PC-9 (cell line): ENCODE results near the gene GRIN2D. TPM values are rescaled to one million over a fixed set of nuclear protein-coding genes. Genes with fewer than 3 reads are reported as not detected.
A peak's percentile ranks its signal among the peaks of the same experiment; 100 is the strongest.

Experiments
- BruUV-seq: library from RNA; stranded (reverse); fragments of 400-500 nt; replicated peaks from 2 replicates; lab custom pipeline; 2021; lab: Mats Ljungman, UMichigan
- CTCF ChIA-PET: fragments of 300-600 bp; sonication (Branson Sonifier 250); formaldehyde crosslinking; loops from one replicate; lab custom pipeline; 2022; ENCODE audit warnings: antibody characterized with exemption; lab: Charles Lee
- POLR2A ChIA-PET: fragments of 300-600 bp; sonication (Branson Sonifier 250); formaldehyde crosslinking; loops from one replicate; lab custom pipeline; 2022; ENCODE audit warnings: antibody characterized with exemption; ENCODE audit not compliant: unreplicated experiment; lab: Charles Lee
- DNase-seq, 2 experiments: peaks; one replicate each; pipeline versions ENCODE4 v3.0.0 to v3.0.0-alpha.2; 2015 to 2022; ENCODE audit warnings: mixed read lengths in 1 of 2
- H2AFZ ChIP-seq: fragments of 200-600 bp; sonication (generic); 2 replicates; pipeline ENCODE4 v1.8.1; 2017; ENCODE audit warnings: antibody characterized with exemption
- H3F3A ChIP-seq: fragments of 200-600 bp; sonication (generic); 2 replicates; pipeline ENCODE4 v1.8.1; 2017; ENCODE audit warnings: antibody characterized with exemption, mild to moderate bottlenecking, low read depth; ENCODE audit not compliant: insufficient read depth
- H3K27ac ChIP-seq: fragments of 200-600 bp; sonication (generic); 2 replicates; pipeline ENCODE4 v1.6.1; 2016; ENCODE audit warnings: mixed run types
- H3K27me3 ChIP-seq: fragments of 200-600 bp; sonication (generic); 2 replicates; pipeline ENCODE4 v1.6.1; 2016; ENCODE audit warnings: low read depth, mixed run types; ENCODE audit not compliant: insufficient read depth
- H3K36me3 ChIP-seq: fragments of 200-600 bp; sonication (generic); 2 replicates; pipeline ENCODE4 v1.6.1; 2016; ENCODE audit warnings: low read depth, mixed run types
- H3K4me1 ChIP-seq: fragments of 200-600 bp; sonication (generic); replicated peaks from 2 replicates; pipeline ENCODE4 v1.6.1; 2016; ENCODE audit warnings: mixed run types; ENCODE audit not compliant: insufficient read depth
- H3K4me2 ChIP-seq: fragments of 200-600 bp; sonication (generic); 2 replicates; pipeline ENCODE4 v1.6.1; 2017; ENCODE audit warnings: mixed run types
- H3K4me3 ChIP-seq: fragments of 200-600 bp; sonication (generic); 2 replicates; pipeline ENCODE4 v1.6.1; 2016; ENCODE audit warnings: mixed run types
- H3K79me2 ChIP-seq: fragments of 200-600 bp; sonication (generic); 2 replicates; pipeline ENCODE4 v1.6.1; 2017; ENCODE audit warnings: low read depth, mixed run types
- H3K9me2 ChIP-seq: fragments of 200-600 bp; sonication (generic); 2 replicates; pipeline ENCODE4 v1.8.1; 2017; ENCODE audit warnings: mild to moderate bottlenecking; ENCODE audit not compliant: insufficient read depth
- H3K9me3 ChIP-seq: fragments of 200-600 bp; sonication (generic); 2 replicates; pipeline ENCODE4 v1.8.1; 2016; ENCODE audit warnings: low read depth; ENCODE audit not compliant: insufficient read depth
- H4K20me1 ChIP-seq: fragments of 200-600 bp; sonication (generic); 2 replicates; pipeline ENCODE4 v1.8.1; 2017; ENCODE audit not compliant: insufficient read depth
- CTCF ChIP-seq: fragments of 200-600 bp; sonication (generic); conservative IDR thresholded peaks from 2 replicates; pipeline ENCODE4 v1.6.1; 2017; ENCODE audit warnings: mixed run types, antibody characterized with exemption, mild to moderate bottlenecking, moderate library complexity
- EZH2 ChIP-seq: fragments of 200-600 bp; sonication (generic); IDR thresholded peaks from 2 replicates; pipeline ENCODE4 v1.8.0; 2017; ENCODE audit warnings: antibody characterized with exemption, low read depth
- intact Hi-C: fragments of 100-400 bp; cut with micrococcal nuclease; formaldehyde crosslinking; loops from one replicate; pipeline ENCODE4 v1.10.0; 2022; ENCODE audit not compliant: unreplicated experiment
- total RNA-seq: library from RNA; stranded (reverse); gene quantifications from 2 replicates; pipeline ENCODE4 v1.2.3, GENCODE V29; 2021

Gene GRIN2D
- total RNA-seq, 1 experiment from 2014 or later, result 3.8 TPM

GRCh38 chr19:48395499-48395898 lies 2.0 kb downstream of the GRIN2D start:
- peaks cover 50% of the 10 kb centered on the region for H3F3A ChIP-seq
- H2AFZ ChIP-seq, result no peak overlapping the region
- H3K79me2 ChIP-seq, result peaks cover 32% of the 10 kb centered on the region
- peaks cover 20% of the 10 kb centered on the region for H3K4me1 ChIP-seq
- H3K4me3 ChIP-seq, result no peak overlapping the region
- H3K9me2 ChIP-seq, result no peaks in the 10 kb centered on the region
- DNase-seq, result no peak
- peaks cover 11% of the 10 kb centered on the region for H3K27me3 ChIP-seq
- H3K27ac ChIP-seq, result no peak overlapping the region
- no peak overlapping the region for H3K4me2 ChIP-seq
- no peaks in the 10 kb centered on the region for H3K9me3 ChIP-seq
- BruUV-seq, result no TSS peak
- CTCF ChIA-PET, result interaction anchor here (0.6 kb wide), 1 partner anchor 63 kb away, joined by 9 read pairs; no protein-coding TSS in a partner anchor
- peaks cover 7% of the 10 kb centered on the region for H4K20me1 ChIP-seq
- no peak for TF ChIP-seq EZH2
- intact Hi-C loops, result loop anchor here (5.0 kb wide), 1 partner anchor 72 kb away; the partner anchor contains the start of gene CYTH2
- no peaks in the 10 kb centered on the region for H3K36me3 ChIP-seq
- POLR2A ChIA-PET, result no interaction called here

- TF ChIP-seq EZH2, result no peak
- TF ChIP-seq CTCF, result no peak
- BruUV-seq, result no TSS peak
- no peak for DNase-seq
- H3K36me3 ChIP-seq, result no peaks in the 10 kb centered on the region
- H3K4me3 ChIP-seq, result no peak overlapping the region
- peaks cover 32% of the 10 kb centered on the region for H3K79me2 ChIP-seq
- peaks cover 11% of the 10 kb centered on the region for H3K27me3 ChIP-seq
- ChIA-PET POLR2A (no interaction called here), CTCF (no interaction called here)
- no peak overlapping the region for H3K27ac ChIP-seq
- peak overlapping the region; percentile 98; the same call in 1 of the 2 replicates for H3K4me2 ChIP-seq
- no peaks in the 10 kb centered on the region for H3K9me3 ChIP-seq
- peaks cover 22% of the 10 kb centered on the region for H3K4me1 ChIP-seq
- H4K20me1 ChIP-seq, result peaks cover 14% of the 10 kb centered on the region
- H3K9me2 ChIP-seq, result no peaks in the 10 kb centered on the region
- peaks cover 57% of the 10 kb centered on the region for H3F3A ChIP-seq
- no peak overlapping the region for H2AFZ ChIP-seq
- intact Hi-C loops, result loop anchor here (5.0 kb wide), 1 partner anchor 71 kb away; the partner anchor contains the start of gene CYTH2
Measured at GRCh38 chr19:48396016-48396823, 2.8 kb downstream of the GRIN2D start.

DNA sequence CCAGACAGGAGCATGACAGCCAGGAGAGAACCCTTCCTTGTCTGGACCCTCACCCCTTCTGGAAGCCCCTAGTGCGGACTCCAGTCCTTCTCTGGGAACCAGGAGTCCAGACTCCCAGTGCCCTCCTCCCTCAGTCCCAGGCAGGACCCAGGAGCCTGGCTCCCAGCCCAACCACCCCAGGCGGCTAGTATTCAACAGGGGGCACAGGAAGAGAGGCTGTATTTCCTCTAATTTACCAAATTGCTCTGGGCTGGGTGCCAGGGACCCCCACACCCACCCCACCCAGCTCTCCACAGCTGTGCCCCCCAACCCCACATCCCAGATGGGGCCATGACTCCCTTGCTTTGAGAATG lies 3.3 kb downstream of the GRIN2D start:
- peaks cover 11% of the 10 kb centered on the region for H3K27me3 ChIP-seq
- peaks cover 37% of the 10 kb centered on the region for H3K79me2 ChIP-seq
- CTCF ChIA-PET, result no interaction called here
- POLR2A ChIA-PET, result no interaction called here
- no peak overlapping the region for H2AFZ ChIP-seq
- intact Hi-C loops, result loop anchor here (1.0 to 5.0 kb wide), 2 partner anchors 49 to 71 kb away; partner anchors contain the start of genes CYTH2 and GRWD1
- H3K36me3 ChIP-seq, result no peaks in the 10 kb centered on the region
- peak overlapping the region; percentile 98 for H3K4me2 ChIP-seq
- H3K27ac ChIP-seq, result no peak overlapping the region
- no peaks in the 10 kb centered on the region for H3K9me2 ChIP-seq
- no peaks in the 10 kb centered on the region for H3K9me3 ChIP-seq
- no peak for DNase-seq
- peaks cover 22% of the 10 kb centered on the region for H3K4me1 ChIP-seq
- peaks cover 63% of the 10 kb centered on the region for H3F3A ChIP-seq
- no TSS peak for BruUV-seq
- H3K4me3 ChIP-seq, result peak overlapping the region; percentile 95; the same call in 1 of the 2 replicates
- H4K20me1 ChIP-seq, result peaks cover 20% of the 10 kb centered on the region
- no peak for TF ChIP-seq EZH2
- no peak for TF ChIP-seq CTCF
